Kidney capillary endothelial cell (primary cell): Measurements from ENCODE around the gene PLEKHM1.
A peak's percentile ranks its signal among the peaks of the same experiment; 100 is the strongest.
"Not testable (repeated sequence)": the region's sequence is repeated elsewhere in the genome, so short reads cannot be mapped to it uniquely, and the experiment has no call there.

Experiments used
- DNase-seq: peaks from one replicate; pipeline ENCODE4 v3.0.0-alpha.2; 2018; ENCODE audit warnings: low spot score

Gene PLEKHM1

GRCh38 chr17:45441526-45442310 is 48.8 kb downstream of the PLEKHM1 start:
- DNase-seq = no peak

- DNase-seq = not testable (repeated sequence)
Observed at GRCh38 chr17:45440839-45441515, 49.5 kb downstream of the PLEKHM1 start.

- DNase-seq = no peak
Observed at GRCh38 chr17:45440161-45440778, 50.3 kb downstream of the PLEKHM1 start.

- no peak for DNase-seq
Observed at GRCh38 chr17:45438931-45439610, 51.5 kb downstream of the PLEKHM1 start.

- no peak for DNase-seq
Observed at GRCh38 chr17:45437465-45438283, 52.8 kb downstream of the PLEKHM1 start.

GRCh38 chr17:45436625-45437464 is 53.7 kb downstream of the PLEKHM1 start:
- no peak for DNase-seq

GRCh38 chr17:45436161-45436560 is 54.4 kb downstream of the PLEKHM1 start:
- DNase-seq = no peak

GRCh38 chr17:45435481-45435880 is 55.0 kb downstream of the PLEKHM1 start:
- DNase-seq = no peak

GRCh38 chr17:45433159-45433535 is 57.4 kb downstream of the PLEKHM1 start:
- no peak for DNase-seq

GRCh38 chr17:45432405-45433158 is 57.9 kb downstream of the PLEKHM1 start, which contains the start of gene ARHGAP27:
ARHGAP27 (minus strand) TSS chr17:45432870; CDS start chr17:45430279, 2,591 bp downstream.
- peak; percentile 74 for DNase-seq

GRCh38 chr17:45431531-45432404 is 58.8 kb downstream of the PLEKHM1 start:
- DNase-seq = peak; percentile 40

- no peak for DNase-seq
Observed at GRCh38 chr17:45430738-45431530, 59.6 kb downstream of the PLEKHM1 start.

- DNase-seq = no peak
Observed at GRCh38 chr17:45430006-45430737, 60.3 kb downstream of the PLEKHM1 start.

GRCh38 chr17:45429339-45430005 is 61.0 kb downstream of the PLEKHM1 start:
- DNase-seq = no peak

- no peak for DNase-seq
Observed at GRCh38 chr17:45428931-45429338, 61.6 kb downstream of the PLEKHM1 start.

GRCh38 chr17:45428050-45428617 is 62.4 kb downstream of the PLEKHM1 start:
- DNase-seq = peak; percentile 74
